ENCODE data around the gene CTU2. TPM values are rescaled to one million over a fixed set of nuclear protein-coding genes. Genes with fewer than 3 reads are reported as not detected.
A peak's percentile ranks its signal among the peaks of the same experiment; 100 is the strongest.

The CTU2 gene
- total and polyA plus RNA-seq, 2 donors (not counting 1 experiment from before 2014, with no cell fraction given), result 18.4 to 23.7 TPM

DNA sequence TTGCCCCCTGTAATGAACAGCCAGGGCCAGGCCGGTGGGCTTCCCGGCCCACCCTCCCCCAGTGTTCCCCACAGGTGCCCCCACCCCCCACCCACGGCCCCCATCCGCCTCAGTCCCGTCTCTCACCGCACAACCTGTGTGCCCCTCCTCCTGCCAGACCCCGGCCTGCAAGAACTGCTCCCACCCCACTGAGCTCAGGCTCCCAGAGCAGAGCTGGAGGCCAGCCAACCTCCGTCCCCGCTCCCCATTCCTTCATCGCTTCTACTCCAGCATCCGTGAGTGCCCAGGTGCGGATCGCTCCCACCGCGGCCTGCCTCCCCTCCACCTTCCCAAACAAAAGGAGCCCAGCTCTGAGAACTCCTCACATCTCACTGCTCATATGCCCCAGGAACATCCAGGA lies 47.6 kb upstream of the CTU2 start:
- Mint-ChIP-seq H3K27ac (peak overlapping the region; percentile 32), H3K4me3 (no peak overlapping the region), H3K9me3 (ENCODE audit: insufficient read depth) (no peaks in the 10 kb centered on the region), H3K27me3 (no peaks in the 10 kb centered on the region), H3K4me1 (peaks cover 21% of the 10 kb centered on the region)
- H2AFZ ChIP-seq (ENCODE audit: insufficient read depth, low read depth, low read length, poor library complexity, severe bottlenecking), result no peak overlapping the region
- no peaks in the 10 kb centered on the region for H3K27me3 ChIP-seq (replicated peaks in 1 of 4; ENCODE audit: control extremely low read depth in 1 of 4, control insufficient read depth in 3 of 4, insufficient read depth in 4 of 4, low read length in 3 of 4)
- ChIA-PET POLR2A (interaction anchor here (0.6 kb wide), 1 partner anchor 125 kb away, joined by 3 read pairs; no protein-coding TSS in a partner anchor), CTCF (no interaction called here)
- DNase-seq (no peak), ATAC-seq (ENCODE audit: low read depth) (no peak)
- H4K20me1 ChIP-seq (ENCODE audit: control insufficient read depth, insufficient read depth, low read length, poor library complexity, severe bottlenecking), result no peaks in the 10 kb centered on the region
- TF ChIP-seq CTCF (IDR thresholded peaks at IDR 0.05), result no peak
- TF ChIP-seq EZH2 (IDR thresholded peaks at IDR 0.05; ENCODE audit: borderline replicate concordance, insufficient read depth, low read depth, low read length, poor library complexity, severe bottlenecking), result no peak
- no peaks in the 10 kb centered on the region for H3K9me3 ChIP-seq (ENCODE audit: control extremely low read depth in 1 of 3, control insufficient read depth in 2 of 3, insufficient read depth in 1 of 3, low read length in 2 of 3)
- H3K4me2 ChIP-seq (replicated peaks; ENCODE audit: low read depth, low read length, poor library complexity, severe bottlenecking), result no peak overlapping the region
- intact Hi-C loops (cut with micrococcal nuclease), result no loop called here
- no peak overlapping the region for H3K9ac ChIP-seq (ENCODE audit: low read length)
- H3K79me2 ChIP-seq (ENCODE audit: control insufficient read depth, insufficient read depth, low read length), result peaks cover 62% of the 10 kb centered on the region
- 94% methylated on average over 12 of the region's 15 CpGs for WGBS (ENCODE audit: insufficient coverage)
- no peak overlapping the region for H3K4me3 ChIP-seq (ENCODE audit: control extremely low read depth in 1 of 5, extremely low read depth in 1 of 5, insufficient read depth in 1 of 5, low read depth in 2 of 5, low read length in 4 of 5)
- H3K27ac ChIP-seq (ENCODE audit: low read length in 2 of 2), result no peak overlapping the region
- H3K36me3 ChIP-seq (replicated peaks in 1 of 2; ENCODE audit: control extremely low read depth in 1 of 2, control insufficient read depth in 1 of 2, extremely low read depth in 1 of 2, insufficient read depth in 2 of 2, low read length in 1 of 2), result peaks cover 0 to 14% of the 10 kb centered on the region in 2 experiments
- H3K4me1 ChIP-seq (ENCODE audit: control insufficient read depth in 2 of 2, insufficient read depth in 2 of 2, low read length in 2 of 2), result peaks cover 13 to 20% of the 10 kb centered on the region in 2 donors

DNA sequence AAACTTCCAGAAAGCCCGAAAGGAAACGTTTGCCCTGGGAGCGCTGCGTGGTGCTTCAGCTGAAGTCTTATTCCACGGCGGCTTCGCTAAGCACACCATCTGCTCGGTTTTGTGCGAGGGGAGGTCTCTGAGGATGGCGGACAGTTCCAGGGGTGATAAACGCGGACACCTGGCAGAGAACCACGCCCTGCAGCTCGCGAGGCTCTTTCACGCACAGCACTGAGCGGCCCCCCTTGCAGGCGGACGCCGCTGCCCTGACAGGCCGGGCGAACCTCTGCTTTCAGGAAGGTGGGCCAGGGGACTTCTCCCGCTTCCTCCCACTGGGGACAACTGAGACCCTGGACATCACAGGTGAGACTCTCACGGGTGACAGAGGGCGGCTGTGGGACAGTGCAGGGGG lies 47.1 kb upstream of the CTU2 start:
- no peaks in the 10 kb centered on the region for H3K27me3 Mint-ChIP-seq
- POLR2A ChIA-PET, result interaction anchor here (0.6 kb wide), 1 partner anchor 125 kb away, joined by 3 read pairs; no protein-coding TSS in a partner anchor
- no peak overlapping the region for H3K9ac ChIP-seq (ENCODE audit: low read length)
- no peaks in the 10 kb centered on the region for H3K9me3 ChIP-seq (ENCODE audit: control extremely low read depth in 1 of 3, control insufficient read depth in 2 of 3, insufficient read depth in 1 of 3, low read length in 2 of 3)
- H3K4me2 ChIP-seq (replicated peaks; ENCODE audit: low read depth, low read length, poor library complexity, severe bottlenecking), result no peak overlapping the region
- peaks cover 0 to 14% of the 10 kb centered on the region in 2 experiments for H3K36me3 ChIP-seq (replicated peaks in 1 of 2; ENCODE audit: control extremely low read depth in 1 of 2, control insufficient read depth in 1 of 2, extremely low read depth in 1 of 2, insufficient read depth in 2 of 2, low read length in 1 of 2)
- H3K27ac Mint-ChIP-seq, result no peak overlapping the region
- H2AFZ ChIP-seq (ENCODE audit: insufficient read depth, low read depth, low read length, poor library complexity, severe bottlenecking), result no peak overlapping the region
- H3K4me3 ChIP-seq (ENCODE audit: control extremely low read depth in 1 of 5, extremely low read depth in 1 of 5, insufficient read depth in 1 of 5, low read depth in 2 of 5, low read length in 4 of 5), result no peak overlapping the region
- H3K4me3 Mint-ChIP-seq, result no peak overlapping the region
- intact Hi-C loops (cut with micrococcal nuclease), result no loop called here
- no peaks in the 10 kb centered on the region for H4K20me1 ChIP-seq (ENCODE audit: control insufficient read depth, insufficient read depth, low read length, poor library complexity, severe bottlenecking)
- CTCF ChIA-PET, result no interaction called here
- H3K27ac ChIP-seq (ENCODE audit: low read length in 2 of 2), result no peak overlapping the region
- H3K79me2 ChIP-seq (ENCODE audit: control insufficient read depth, insufficient read depth, low read length), result peaks cover 66% of the 10 kb centered on the region
- no peak for DNase-seq
- no peak for TF ChIP-seq EZH2 (IDR thresholded peaks at IDR 0.05; ENCODE audit: borderline replicate concordance, insufficient read depth, low read depth, low read length, poor library complexity, severe bottlenecking)
- no peak for TF ChIP-seq CTCF (IDR thresholded peaks at IDR 0.05)
- H3K4me1 ChIP-seq (ENCODE audit: control insufficient read depth in 2 of 2, insufficient read depth in 2 of 2, low read length in 2 of 2), result peaks cover 17 to 25% of the 10 kb centered on the region in 2 donors
- WGBS (ENCODE audit: insufficient coverage), result over 99% methylated on average over 25 of the region's 25 CpGs
- no peaks in the 10 kb centered on the region for H3K27me3 ChIP-seq (replicated peaks in 1 of 4; ENCODE audit: control extremely low read depth in 1 of 4, control insufficient read depth in 3 of 4, insufficient read depth in 4 of 4, low read length in 3 of 4)
- H3K9me3 Mint-ChIP-seq (ENCODE audit: insufficient read depth), result no peaks in the 10 kb centered on the region
- ATAC-seq (ENCODE audit: low read depth), result no peak
- peaks cover 24% of the 10 kb centered on the region for H3K4me1 Mint-ChIP-seq
